IPS DF 4.7 (cell line): ENCODE measurements around the gene HCK.

Experiments
- DNase-seq: peaks from one replicate; pipeline ENCODE4 v3.0.0-alpha.2; 2013; ENCODE audit warnings: low spot score; ENCODE audit errors: extremely low read depth

HCK gene

GRCh38 chr20:32052090-32052777 lies at the start of gene HCK:
HCK (plus strand) TSS chr20:32052242.
- DNase-seq = no peak

DNA sequence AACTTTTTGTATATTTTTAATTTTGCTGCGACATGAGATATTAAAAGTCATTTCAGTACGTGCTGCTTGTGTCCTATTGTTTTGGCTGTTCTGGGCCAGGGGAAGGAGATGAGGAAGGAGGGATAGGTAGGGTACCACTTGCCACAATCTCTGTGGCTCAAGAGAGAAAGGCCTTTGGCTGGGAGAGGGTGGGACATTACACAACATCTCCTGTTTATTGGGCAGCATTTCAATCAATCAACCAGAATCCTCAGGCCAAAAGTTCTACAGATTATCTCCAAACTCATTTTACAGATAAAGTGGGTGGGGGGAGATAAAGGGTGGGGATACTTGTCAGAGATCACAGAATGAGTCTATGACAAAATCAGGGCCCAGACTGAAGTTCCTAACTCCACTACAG lies 48.7 kb upstream of the HCK start:
- no peak for DNase-seq

DNA sequence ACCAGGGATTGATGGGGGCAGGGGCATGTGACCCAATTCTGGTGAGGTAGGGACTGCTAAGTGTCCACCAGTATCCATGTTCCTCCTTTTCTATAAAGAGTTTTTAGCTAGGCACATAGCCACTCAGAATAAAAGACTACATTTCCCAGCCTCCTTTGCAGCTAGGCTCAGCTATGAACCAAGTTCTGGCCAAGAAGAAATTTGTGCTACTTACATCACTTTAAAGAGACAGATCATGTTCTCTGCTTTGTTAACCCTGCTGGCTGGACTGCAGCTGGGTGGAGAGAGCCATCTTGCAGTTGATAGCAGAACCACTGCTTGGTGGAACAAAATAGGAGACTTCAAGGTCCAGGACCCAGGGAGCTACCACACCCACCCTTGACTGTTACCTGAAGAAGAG lies 47.1 kb upstream of the HCK start:
- no peak for DNase-seq

GRCh38 chr20:32006053-32006452 lies 46.0 kb upstream of the HCK start:
- no peak for DNase-seq

GRCh38 chr20:32006841-32007786 lies 44.9 kb upstream of the HCK start:
- DNase-seq = no peak

DNA sequence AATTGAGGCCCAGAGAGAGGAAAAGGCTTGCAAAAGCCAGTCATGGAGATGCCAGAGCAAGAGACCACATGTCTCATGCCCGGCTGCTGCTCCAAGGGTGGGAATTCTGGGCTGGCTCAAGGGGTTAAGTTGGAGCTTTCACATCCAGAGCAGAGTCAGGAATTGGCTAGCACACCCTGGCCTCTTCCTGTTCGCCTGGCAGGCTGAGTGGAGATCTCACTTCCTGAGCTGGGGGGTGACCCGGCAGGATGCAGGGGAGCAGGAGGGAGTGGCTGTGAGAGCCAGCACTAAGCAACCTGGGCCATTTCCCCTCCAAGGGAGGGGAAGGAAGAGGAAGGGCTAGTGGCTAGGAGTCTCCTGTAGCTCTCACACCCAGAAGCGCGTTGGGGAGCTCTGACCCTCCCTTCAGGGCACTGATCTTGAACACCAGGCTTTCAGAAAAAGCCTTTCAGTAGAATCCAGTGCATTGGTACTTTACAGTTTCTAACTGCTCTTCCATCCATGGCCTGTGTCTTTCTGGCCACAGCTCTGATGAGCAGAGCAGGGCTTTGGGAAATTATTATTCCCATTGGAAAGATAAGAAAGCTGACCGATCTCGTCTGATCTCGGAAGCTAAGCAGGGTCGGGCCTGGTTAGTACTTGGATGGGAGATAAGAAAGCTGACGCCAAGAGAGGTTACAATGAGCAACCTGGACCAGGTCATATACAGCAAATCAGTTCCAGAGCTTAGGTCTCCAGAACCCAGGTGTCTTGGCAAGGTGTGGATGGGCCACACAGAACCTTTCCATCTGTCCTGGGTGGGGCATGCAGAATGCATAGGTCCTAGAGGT lies 44.0 kb upstream of the HCK start:
- no peak for DNase-seq

- no peak for DNase-seq
These were observed 42.5 kb upstream of the HCK start for GRCh38 chr20:32009564-32009963.

- DNase-seq = no peak
These were observed 41.9 kb upstream of the HCK start, which contains the start of gene CCM2L for GRCh38 chr20:32010101-32010500. CCM2L (plus strand) TSS chr20:32010438; CDS start chr20:32010455, 17 bp downstream.

DNA sequence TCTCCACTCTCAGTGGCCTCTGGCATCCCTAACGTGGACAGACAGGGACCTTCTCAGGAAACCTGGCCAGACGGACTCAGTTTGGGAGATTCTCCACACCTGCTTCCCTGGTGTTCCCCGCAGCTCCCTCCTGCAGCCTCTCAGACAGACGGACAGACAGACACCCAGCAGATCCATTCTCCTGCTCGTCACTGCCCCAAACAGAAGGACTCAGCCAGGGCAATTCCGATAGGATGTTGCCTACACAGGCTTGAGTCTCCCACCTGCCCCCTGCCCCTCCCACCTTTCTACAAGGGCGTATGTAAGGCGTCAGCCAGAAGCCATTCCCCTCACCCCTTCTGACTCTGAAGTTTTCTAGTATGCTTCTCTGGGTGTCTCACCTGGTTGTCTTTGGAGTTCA lies 41.4 kb upstream of the HCK start:
- DNase-seq = no peak

DNA sequence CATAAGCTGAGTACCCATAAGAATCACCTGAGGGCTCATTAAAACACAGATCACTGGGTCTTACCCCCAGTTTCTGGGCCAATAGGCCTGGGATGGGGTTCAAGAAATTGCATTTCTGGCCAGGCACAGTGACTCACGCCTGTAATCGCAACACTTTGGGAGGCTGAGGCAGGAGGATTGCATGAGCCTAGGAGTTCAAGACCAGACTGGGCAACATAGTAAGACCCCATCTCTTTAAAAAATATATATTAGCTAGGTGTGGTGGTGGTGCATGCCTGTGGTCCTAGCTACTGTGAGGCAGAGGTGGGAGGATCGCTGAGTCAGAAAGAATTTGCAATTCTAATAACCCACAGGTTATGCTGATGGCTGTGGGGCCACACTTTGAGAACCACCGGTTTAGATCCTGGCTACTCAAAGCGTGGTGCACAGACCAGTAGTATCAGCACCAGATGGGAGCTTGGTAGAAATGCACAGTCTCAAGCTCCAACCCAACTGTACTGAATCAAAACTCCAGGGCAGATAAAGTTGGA lies 39.8 kb upstream of the HCK start:
- DNase-seq = no peak

DNA sequence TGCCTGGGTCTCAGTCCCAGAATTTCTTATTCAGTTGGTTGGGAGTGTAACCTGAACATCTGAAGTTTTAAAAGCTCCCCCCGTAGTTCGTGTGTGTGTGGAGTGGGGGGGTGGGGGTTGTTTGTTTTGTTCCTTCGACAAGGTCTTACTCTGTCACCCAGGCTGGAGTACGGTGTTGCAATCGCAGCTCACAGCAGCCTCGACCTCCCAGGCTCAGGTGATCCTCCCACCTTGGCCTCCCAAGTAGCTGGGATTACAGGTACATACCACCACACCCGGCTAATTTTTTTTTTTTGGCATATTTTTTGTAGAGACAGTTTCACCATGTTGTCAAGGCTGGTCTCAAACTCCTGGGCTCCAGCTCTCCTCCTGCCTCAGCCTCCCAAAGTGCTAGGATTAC lies 38.7 kb upstream of the HCK start:
- no peak for DNase-seq

- no peak for DNase-seq
These were observed 34.3 kb upstream of the HCK start for GRCh38 chr20:32017711-32018251.

DNA sequence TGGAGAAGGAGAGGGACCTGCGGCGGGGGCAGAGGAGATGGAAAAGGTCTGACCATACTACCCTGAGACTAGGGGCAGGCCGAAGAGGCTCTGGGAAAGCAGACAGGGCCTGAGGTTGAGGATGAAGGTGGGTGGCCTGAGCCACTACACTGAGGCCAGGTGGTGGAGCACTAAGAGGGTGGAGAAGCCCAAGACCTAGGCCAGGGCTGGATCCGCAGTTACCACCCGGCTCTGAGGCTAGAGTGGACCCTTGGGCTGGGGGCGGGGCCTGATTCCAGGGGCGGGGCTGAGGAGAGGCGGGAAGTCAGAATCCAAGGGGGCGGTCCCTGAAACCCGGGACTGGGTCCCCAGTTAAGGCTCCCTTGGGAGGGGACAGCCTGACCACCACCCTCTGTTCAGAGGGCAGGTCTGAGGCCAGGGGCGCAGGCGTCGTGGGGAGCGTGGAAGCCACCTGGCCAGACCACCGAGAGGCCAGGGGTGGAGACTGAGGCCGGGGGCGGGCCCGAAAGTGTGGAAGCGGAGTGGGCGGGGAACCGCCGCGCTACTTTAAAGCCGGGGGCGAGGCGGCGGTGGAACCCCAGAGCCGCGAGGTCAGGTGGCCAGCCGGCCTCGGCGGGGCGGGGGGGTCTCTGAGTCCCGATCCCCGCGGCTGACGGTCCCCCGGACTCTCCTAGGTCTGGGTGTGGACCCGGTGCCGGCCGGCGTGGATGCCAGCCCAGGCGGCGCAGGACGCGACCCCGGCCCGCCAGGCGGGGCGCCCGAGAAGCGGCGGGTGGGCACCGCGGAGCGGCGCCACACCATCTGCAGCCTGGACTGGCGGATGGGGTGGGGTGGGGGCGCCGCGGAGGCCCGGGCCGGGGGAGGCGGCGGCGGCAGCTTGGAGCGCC lies 33.5 kb upstream of the HCK start:
- DNase-seq = no peak

DNA sequence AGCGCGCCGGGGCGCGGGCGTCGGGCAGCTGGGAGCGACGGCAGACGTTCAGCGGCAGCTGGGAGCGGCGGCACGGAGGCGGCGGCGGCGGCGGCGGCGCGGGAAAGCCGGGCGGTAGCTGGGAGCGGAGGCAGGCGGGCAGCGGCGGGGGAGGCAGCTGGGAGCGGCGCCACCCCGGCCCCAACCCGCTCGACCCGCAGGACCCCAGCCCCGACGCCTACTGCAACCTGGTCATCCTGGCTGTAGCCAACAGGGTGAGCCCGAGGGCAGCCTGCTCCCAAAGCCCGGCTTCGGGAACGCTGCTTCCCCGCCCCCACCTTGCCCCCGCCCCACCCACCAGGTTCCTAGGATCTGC lies 32.9 kb upstream of the HCK start:
- DNase-seq = no peak

DNA sequence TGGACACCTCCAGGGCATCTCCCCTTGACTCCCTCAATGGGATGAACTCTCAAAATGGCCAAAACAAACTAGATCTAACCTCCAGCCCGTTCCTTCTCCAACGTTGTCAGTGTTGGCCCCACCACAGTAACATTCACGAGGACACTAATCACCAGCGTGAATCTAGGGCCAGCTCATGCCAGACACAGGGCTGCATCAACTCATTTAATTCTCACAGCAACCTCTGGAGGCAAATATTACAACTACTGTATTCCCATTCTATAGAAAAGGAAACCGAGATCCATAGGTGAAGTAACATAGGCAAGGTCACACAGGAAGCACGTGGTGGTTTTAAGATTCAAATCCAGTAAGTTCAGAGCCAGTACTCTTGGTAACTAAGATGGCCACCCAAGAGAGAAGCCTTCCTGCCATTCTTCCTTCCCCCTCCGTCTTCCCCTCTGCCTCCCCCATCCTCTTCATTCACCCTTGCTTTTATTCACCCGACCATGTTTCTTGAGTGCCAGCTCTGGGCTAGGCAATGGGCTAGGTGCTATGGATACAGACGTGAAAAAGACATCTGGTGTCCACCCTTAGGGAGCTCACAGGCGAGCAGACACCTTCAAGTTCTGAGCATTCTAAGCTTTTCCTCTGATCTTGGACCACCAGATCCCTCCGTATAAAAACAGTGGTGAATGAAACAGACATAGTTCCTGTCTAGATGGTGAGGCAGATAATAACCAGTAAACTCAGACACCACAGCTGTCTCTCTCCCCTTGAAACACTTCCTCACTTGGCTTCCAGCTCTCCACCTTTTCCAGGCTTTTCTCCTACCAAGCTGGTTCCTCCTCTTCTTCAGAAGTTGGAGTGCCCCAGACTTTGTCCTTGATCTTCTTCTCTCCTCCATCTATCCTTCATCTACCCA lies 32.2 kb upstream of the HCK start:
- no peak for DNase-seq

GRCh38 chr20:32021091-32021490 lies 31.0 kb upstream of the HCK start:
- DNase-seq = no peak

- DNase-seq = no peak
These were observed 27.3 kb upstream of the HCK start for GRCh38 chr20:32024683-32025295.

DNA sequence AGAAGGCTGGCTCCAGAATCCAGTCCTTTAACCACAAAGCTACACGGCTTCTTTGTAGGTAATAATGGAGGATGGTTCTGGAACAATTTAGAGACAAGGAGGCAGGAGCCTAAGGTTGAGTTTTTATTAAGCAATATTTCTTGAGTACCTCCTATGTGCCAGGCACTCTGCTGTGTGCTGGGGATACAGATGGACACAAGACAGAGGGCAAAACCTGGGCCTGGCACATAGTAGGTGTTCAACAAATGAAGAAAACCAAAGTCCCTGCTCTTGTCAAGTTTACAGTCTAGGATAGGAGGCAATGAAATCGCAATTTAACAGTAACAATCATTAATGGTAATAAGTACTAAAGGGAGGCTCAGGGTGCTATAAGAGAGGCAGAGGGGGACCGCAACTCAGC lies 24.4 kb upstream of the HCK start:
- no peak for DNase-seq
